HG03159 (cell line): ENCODE data around the gene FAM184B.

Experiments used
- ATAC-seq: cut with Tn5 transposase; IDR thresholded peaks from one replicate; pipeline ENCODE4 v1.9.1; 2021; ENCODE audit warnings: mild to moderate bottlenecking, moderate library complexity; ENCODE audit not compliant: unreplicated experiment

Gene FAM184B

GRCh38 chr4:17587094-17587822, 194.2 kb downstream of the FAM184B start:
- no peak for ATAC-seq

DNA sequence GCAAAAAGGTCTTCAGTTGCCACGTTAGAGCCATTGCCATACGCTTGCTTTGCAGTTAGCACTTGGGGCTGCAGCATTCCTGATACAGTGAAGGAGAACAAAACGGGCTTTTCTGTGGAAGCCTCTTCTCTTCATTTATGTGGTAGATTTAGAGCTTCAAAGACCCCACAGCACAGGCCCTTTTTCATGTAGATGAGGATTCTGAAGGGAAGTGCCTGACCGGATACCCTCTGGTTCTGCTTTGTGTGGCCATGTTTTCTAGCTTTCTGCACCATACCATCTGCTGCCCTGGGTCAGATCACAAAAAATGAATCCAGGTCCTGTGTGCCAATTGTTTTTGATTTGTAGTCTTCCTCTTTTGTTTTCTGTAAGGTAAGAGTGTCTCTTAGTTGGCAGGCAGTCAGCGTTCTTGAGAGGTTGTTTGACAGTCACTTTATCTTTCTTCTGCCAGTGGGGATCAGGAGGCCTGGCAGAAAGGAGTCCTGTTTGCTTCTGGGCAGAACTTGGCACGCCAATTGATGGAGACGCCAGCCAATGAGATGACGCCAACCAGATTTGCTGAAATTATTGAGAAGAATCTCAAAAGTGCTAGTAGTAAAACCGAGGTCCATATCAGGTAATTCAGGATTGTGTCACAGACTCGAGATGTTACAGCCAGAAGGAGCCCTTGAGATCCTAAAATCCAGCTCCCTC, 196.8 kb downstream of the FAM184B start:
- no peak for ATAC-seq

- ATAC-seq: no peak
These were observed 197.5 kb downstream of the FAM184B start for GRCh38 chr4:17583941-17584340.

DNA sequence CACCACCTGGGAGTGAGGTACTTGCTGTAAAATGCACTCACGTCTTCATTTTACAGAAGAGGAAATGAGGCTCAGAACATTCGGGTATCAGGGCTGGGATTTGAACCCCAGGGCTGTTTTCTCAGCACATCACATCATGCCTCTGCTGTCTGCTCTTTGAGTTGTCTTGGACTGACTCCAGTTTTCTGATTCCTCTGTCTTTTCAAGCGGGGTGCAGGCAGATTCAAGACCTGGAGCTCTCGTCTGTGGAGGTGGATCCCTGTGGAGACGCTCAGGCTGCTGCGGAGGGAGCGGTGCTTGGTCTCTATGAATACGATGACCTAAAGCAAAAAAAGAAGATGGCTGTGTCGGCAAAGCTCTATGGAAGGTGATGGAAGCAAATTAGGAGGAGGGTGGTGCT, 198.1 kb downstream of the FAM184B start:
- no peak for ATAC-seq

GRCh38 chr4:17580969-17581368, 200.5 kb downstream of the FAM184B start:
- ATAC-seq: no peak
